Measurements from ENCODE around the gene LHFPL3. TPM values are rescaled to one million over a fixed set of nuclear protein-coding genes. Genes with fewer than 3 reads are reported as not detected.

The LHFPL3 gene
- total RNA-seq, 4 donors from 2014 or later = not detected

DNA sequence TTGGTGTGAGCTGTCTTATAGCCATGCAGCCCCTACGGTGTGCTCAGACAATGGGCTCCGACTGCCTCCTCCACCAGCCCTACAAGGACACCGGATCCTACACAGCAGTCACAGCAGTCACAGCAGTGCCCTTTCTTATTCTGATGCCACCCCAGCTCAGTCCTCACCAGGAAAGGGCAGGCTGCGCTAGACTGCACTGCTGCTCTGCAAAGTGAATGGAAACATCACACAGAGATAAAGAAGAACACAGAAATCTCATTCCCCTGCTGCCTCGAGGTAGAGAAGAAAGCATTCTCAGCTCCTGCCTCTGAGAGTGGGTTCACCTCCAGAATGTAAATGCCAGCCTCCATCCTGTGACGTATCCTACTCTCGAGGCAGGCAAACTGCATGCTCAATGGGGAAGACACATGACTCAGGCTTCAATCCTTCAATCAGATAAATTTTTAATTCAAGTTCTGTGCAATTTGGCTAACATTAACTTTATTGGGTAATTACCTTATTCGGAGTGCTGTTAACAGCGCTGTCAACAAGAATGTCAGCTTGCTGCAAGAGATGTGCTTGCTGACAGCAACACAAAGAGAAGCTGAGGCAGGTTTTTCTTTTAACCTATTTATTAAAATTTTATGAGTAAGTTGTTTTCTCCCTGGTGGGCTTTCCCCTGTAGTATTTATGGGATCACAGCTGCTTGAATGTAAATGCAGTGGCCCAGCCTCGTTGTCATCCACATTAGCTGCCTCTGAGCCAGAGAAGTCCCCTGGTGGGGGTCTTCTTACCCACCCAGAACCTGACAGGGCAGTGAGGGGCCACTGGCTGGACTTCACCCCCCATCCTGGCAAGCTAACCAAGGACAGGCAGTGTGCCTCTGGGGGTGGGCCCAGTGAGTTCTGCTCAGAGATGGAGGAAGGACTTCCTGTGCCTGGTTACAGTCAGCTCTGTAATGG, 444.3 kb downstream of the LHFPL3 start:
- no peaks in the 10 kb centered on the region for H3K36me3 ChIP-seq
- no peaks in the 10 kb centered on the region for H3K4me1 ChIP-seq
- no peak overlapping the region for H3K4me3 ChIP-seq
- H3K27ac ChIP-seq = no peak overlapping the region
- no peaks in the 10 kb centered on the region for H3K9me3 ChIP-seq
- H3K27me3 ChIP-seq = no peaks in the 10 kb centered on the region
- DNase-seq = no peak
- no peak for TF ChIP-seq POLR2A (IDR thresholded peaks at IDR 0.05)

- Histone ChIP-seq H3K9me3 (no peaks in the 10 kb centered on the region), H3K4me3 (no peak overlapping the region), H3K27ac (no peak overlapping the region), H3K4me1 (no peaks in the 10 kb centered on the region), H3K36me3 (no peaks in the 10 kb centered on the region), H3K27me3 (no peaks in the 10 kb centered on the region)
- TF ChIP-seq POLR2A (IDR thresholded peaks at IDR 0.05) = no peak
- TF ChIP-seq CTCF (IDR thresholded peaks at IDR 0.05) = no peak
- no peak for DNase-seq
Measured at GRCh38 chr7:104773796-104774195, 445.4 kb downstream of the LHFPL3 start.

DNA sequence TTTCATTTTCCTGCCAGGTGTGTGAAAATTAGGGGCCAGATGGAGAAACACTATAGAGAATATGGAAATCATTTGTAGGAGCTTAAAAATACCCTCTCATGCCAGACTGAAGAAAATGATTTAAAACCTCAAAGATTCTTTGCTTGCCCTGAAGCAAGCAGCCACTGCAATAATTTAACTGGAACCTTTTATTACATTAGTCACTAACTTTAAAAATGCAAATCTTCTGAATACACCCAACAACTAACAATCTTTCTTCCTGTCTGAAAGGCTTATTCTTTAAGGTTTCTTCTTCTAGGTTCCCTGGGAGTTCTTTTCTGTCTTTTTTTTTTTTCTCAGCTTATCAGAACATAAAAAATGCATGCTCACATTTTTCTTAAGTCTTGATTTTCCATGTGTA, 447.1 kb downstream of the LHFPL3 start:
- TF ChIP-seq CTCF (IDR thresholded peaks at IDR 0.05) = no peak
- no peak for TF ChIP-seq POLR2A (IDR thresholded peaks at IDR 0.05)
- DNase-seq = no peak
- no peaks in the 10 kb centered on the region for H3K27me3 ChIP-seq

DNA sequence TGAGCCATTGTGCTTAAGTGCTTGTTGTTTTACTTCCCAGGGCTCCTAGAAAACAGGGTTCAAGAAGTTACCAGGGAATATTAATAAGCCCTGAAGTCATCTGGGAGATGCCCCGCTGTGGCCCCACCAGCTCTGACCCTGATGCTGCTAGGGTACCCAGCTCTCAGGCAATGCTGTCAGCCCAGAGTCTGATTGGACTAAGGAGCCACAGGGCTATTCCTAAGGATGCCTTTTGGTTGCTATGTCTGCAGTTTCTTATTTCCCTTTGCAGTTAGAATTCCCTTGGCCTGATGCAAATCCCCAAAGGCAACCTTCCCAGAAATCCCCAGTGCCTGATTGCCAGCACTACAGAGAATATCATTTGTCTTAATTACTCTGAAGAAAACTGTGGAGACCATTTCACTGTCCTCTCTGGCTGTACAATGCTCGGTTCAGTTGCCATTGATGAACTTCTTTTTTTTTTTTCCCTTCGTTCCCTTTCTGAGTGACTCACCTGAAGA, 448.9 kb downstream of the LHFPL3 start:
- no peak for DNase-seq
- H3K9me3 ChIP-seq = no peaks in the 10 kb centered on the region
- no peaks in the 10 kb centered on the region for H3K36me3 ChIP-seq
- TF ChIP-seq POLR2A (IDR thresholded peaks at IDR 0.05) = no peak
- no peak for TF ChIP-seq CTCF (IDR thresholded peaks at IDR 0.05)
- H3K4me1 ChIP-seq = no peaks in the 10 kb centered on the region
- H3K4me3 ChIP-seq = no peak overlapping the region
- no peak overlapping the region for H3K27ac ChIP-seq
- no peaks in the 10 kb centered on the region for H3K27me3 ChIP-seq

More for the DNA sequence above, 447.1 kb downstream of the LHFPL3 start:
- no peaks in the 10 kb centered on the region for H3K4me1 ChIP-seq
- H3K27ac ChIP-seq = no peak overlapping the region
- H3K4me3 ChIP-seq = no peak overlapping the region
- H3K36me3 ChIP-seq = no peaks in the 10 kb centered on the region
- H3K9me3 ChIP-seq = no peaks in the 10 kb centered on the region

- no peak for DNase-seq
- no peak overlapping the region for H3K27ac ChIP-seq
- no peaks in the 10 kb centered on the region for H3K27me3 ChIP-seq
- H3K9me3 ChIP-seq = no peaks in the 10 kb centered on the region
- no peaks in the 10 kb centered on the region for H3K36me3 ChIP-seq
- TF ChIP-seq POLR2A (IDR thresholded peaks at IDR 0.05) = no peak
- no peak for TF ChIP-seq CTCF (IDR thresholded peaks at IDR 0.05)
- H3K4me1 ChIP-seq = no peaks in the 10 kb centered on the region
- no peak overlapping the region for H3K4me3 ChIP-seq
Measured at GRCh38 chr7:104779888-104780287, 451.5 kb downstream of the LHFPL3 start.

DNA sequence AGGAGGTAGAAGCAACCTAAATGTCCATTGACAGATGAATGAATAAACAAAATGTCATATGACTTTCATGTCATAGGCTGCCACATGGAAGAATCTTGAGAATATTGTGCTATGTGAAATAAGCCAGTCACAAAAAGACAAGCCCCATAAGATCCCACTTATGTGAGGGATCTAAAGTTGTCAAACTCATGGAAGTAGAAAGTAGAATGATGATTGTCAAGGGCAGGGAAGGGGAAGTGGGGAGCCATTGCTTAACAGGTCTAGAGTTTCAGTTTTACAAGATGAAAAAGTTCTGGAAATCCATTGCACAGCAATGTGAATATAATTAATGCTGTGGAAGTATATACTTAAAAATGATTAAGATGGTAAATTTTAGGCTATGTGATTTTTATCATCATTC, 456.3 kb downstream of the LHFPL3 start:
- Histone ChIP-seq H3K4me1 (no peaks in the 10 kb centered on the region), H3K9me3 (no peaks in the 10 kb centered on the region), H3K27ac (no peak overlapping the region), H3K27me3 (no peaks in the 10 kb centered on the region), H3K36me3 (no peaks in the 10 kb centered on the region), H3K4me3 (no peak overlapping the region)
- DNase-seq = no peak
- TF ChIP-seq CTCF (IDR thresholded peaks at IDR 0.05) = no peak
- no peak for TF ChIP-seq POLR2A (IDR thresholded peaks at IDR 0.05)

Measured in Peyer's patch (tissue), 4 donors.